Spleen (tissue), 11 donors: Measurements from ENCODE around the gene DRD4. TPM values are rescaled to one million over a fixed set of nuclear protein-coding genes. Genes with fewer than 3 reads are reported as not detected.

ENCODE experiments used
- DNase-seq: peaks from one replicate; pipeline ENCODE4 v3.0.0-alpha.2; 2020
- H3K27ac ChIP-seq, 8 donors: fragments of 200-600 bp; sonication (generic) in 7 of 8; 1 replicate in 4 of 8; 2 replicates in 4 of 8; pipeline versions ENCODE4 v1.5.0 to v1.8.0; 2016 to 2021; ENCODE audit warnings: inconsistent platforms in 4 of 8, mild to moderate bottlenecking in 4 of 8, moderate library complexity in 1 of 8
- H3K27me3 ChIP-seq, 7 donors: fragments of 200-600 bp; sonication (generic) in 6 of 7; replicated peaks in 1 of 7; 1 replicate in 4 of 7; 2 replicates in 3 of 7; pipeline versions ENCODE4 v1.5.0 to v1.8.0; 2016 to 2021; ENCODE audit warnings: inconsistent platforms in 3 of 7, mild to moderate bottlenecking in 1 of 7
- H3K36me3 ChIP-seq, 6 donors: fragments of 200-600 bp; sonication (generic) in 5 of 6; 1 replicate in 4 of 6; 2 replicates in 2 of 6; pipeline versions ENCODE4 v1.5.0 to v1.8.0; 2016 to 2021; ENCODE audit warnings: inconsistent platforms in 2 of 6
- H3K4me1 ChIP-seq, 6 donors: fragments of 200-600 bp; sonication (generic) in 5 of 6; 1 replicate in 3 of 6; 2 replicates in 3 of 6; pipeline versions ENCODE4 v1.5.0 to v1.8.0; 2016 to 2021; ENCODE audit warnings: inconsistent platforms in 3 of 6
- H3K4me3 ChIP-seq, 8 donors: fragments of 200-600 bp; sonication (generic) in 7 of 8; 1 replicate in 4 of 8; 2 replicates in 4 of 8; pipeline versions ENCODE4 v1.5.0 to v1.8.0; 2016 to 2021; ENCODE audit warnings: inconsistent platforms in 4 of 8, mild to moderate bottlenecking in 4 of 8, moderate library complexity in 2 of 8
- H3K9me3 ChIP-seq, 8 donors: fragments of 200-600 bp; sonication (generic) in 7 of 8; 1 replicate in 4 of 8; 2 replicates in 4 of 8; pipeline versions ENCODE4 v1.5.0 to v1.8.0; 2016 to 2021; ENCODE audit warnings: inconsistent platforms in 4 of 8
- CTCF ChIP-seq, 11 experiments: fragments of 200-600 bp in 7 of 11; fragments of 450-650 bp in 4 of 11; sonication (generic) in 4 of 11; IDR thresholded peaks in 8 of 11; conservative IDR thresholded peaks in 3 of 11; 1 replicate in 7 of 11; 2 replicates in 4 of 11; pipeline versions ENCODE4 v1.4.0 to v1.8.0; 2016 to 2021; ENCODE audit warnings: antibody characterized with exemption in 11 of 11, inconsistent platforms in 4 of 11, mild to moderate bottlenecking in 1 of 11
- POLR2A ChIP-seq, 3 donors: fragments of 450-650 bp; IDR thresholded peaks; one replicate each; pipeline ENCODE4 v1.5.1; 2017; ENCODE audit warnings: antibody characterized with exemption in 3 of 3, mild to moderate bottlenecking in 1 of 3
- POLR2AphosphoS5 ChIP-seq, 3 donors: sonication (generic); formaldehyde crosslinking; IDR thresholded peaks; one replicate each; pipeline ENCODE4 v1.5.1; 2017; ENCODE audit warnings: antibody characterized with exemption in 3 of 3
- WGBS, 5 donors: extraction: QIAGEN DNeasy Blood & Tissue Kit in 3 of 5; methylation state at CpG; one replicate each; pipeline versions ENCODE4 v1.1.5 to v1.1.7; 2013 to 2018; 5-methylcytosine and 5-hydroxymethylcytosine counted together
- intact Hi-C: fragments of 100-400 bp; cut with DNase I; formaldehyde crosslinking; loops from one replicate; pipeline ENCODE4 v1.15.0; 2023; ENCODE audit warnings: low total_unique reads
- polyA plus RNA-seq, 3 donors: library from polyadenylated mRNA; stranded (reverse); fragments of 200-250 nt; gene quantifications; one replicate each; pipeline ENCODE4 v1.2.1, GENCODE V29; 2013
- total RNA-seq, 7 donors: library from RNA; depleted of rRNA in 3 of 7; stranded (reverse); fragments of >200 nt in 3 of 7; fragmentation: NEBNext Ultra II Directional in 4 of 7; extraction: Animal tissue kit (Norgen Biotek cat#: 25700) in 4 of 7; gene quantifications; one replicate each; pipeline versions ENCODE4 v1.1.0 to v1.2.1, GENCODE V29; 2016 to 2021
- donor health status: healthy with polysubstance abuse.
- donor health status: DM: no; HTN: no; CAD: no; lungs with moderate emphysema.
- donor health status: DM: no; HTN: no; CAD: no.
- donor health status: Bipolar disorder and iron deficiency.
- donor health status: healthy.
- donor health status: DM: no; HTN: no; CAD: no.
- donor health status: DM: yes; HTN: yes; CAD: no.

DRD4 gene
- total and polyA plus RNA-seq, 10 donors: 0.12 to 0.86 (median 0.44) TPM; not detected in 3

GRCh38 chr11:607020-607780 lies 29.9 kb upstream of the DRD4 start:
- Histone ChIP-seq H3K36me3 (peaks cover 3 to 100% (median 98%) of the 10 kb centered on the region in 6 donors), H3K4me3 (no peak overlapping the region), H3K27me3 (no peaks in the 10 kb centered on the region), H3K4me1 (peaks cover 0 to 27% (median 12%) of the 10 kb centered on the region in 6 donors), H3K9me3 (no peaks in the 10 kb centered on the region), H3K27ac (no peak overlapping the region)
- DNase-seq: no peak
- intact Hi-C loops: no loop called here
- no peak for TF ChIP-seq CTCF (IDR thresholded peaks at IDR 0.05 in 8 of 11, conservative IDR thresholded peaks at IDR 0.05 in 3 of 11)
- TF ChIP-seq POLR2AphosphoS5 (IDR thresholded peaks at IDR 0.05): peak in 2 of 3 donors; percentile 8 to 35
- TF ChIP-seq POLR2A (IDR thresholded peaks at IDR 0.05): no peak
- WGBS, 5 donors: 92 to 95% (median 94%) methylated on average over 27 to 35 of the region's 35 CpGs

- H3K27me3 ChIP-seq: no peaks in the 10 kb centered on the region
- peak overlapping the region in 5 of 8 donors; percentile 33 to 56 (median 49) for H3K27ac ChIP-seq
- DNase-seq: no peak
- H3K4me3 ChIP-seq: peak overlapping the region in 1 of 8 donors; percentile 3
- intact Hi-C loops: no loop called here
- 76 to 94% (median 84%) methylated on average over 33 to 45 of the region's 45 CpGs for WGBS, 5 donors
- H3K36me3 ChIP-seq: peaks cover 4 to 100% (median 98%) of the 10 kb centered on the region in 6 donors
- no peaks in the 10 kb centered on the region for H3K9me3 ChIP-seq
- peaks cover 0 to 36% (median 19%) of the 10 kb centered on the region in 6 donors for H3K4me1 ChIP-seq
- TF ChIP-seq POLR2A (IDR thresholded peaks at IDR 0.05) (no peak), POLR2AphosphoS5 (IDR thresholded peaks at IDR 0.05) (peak in 2 of 3 donors; percentile 47 to 62)
Measured at GRCh38 chr11:607971-608659, 29.0 kb upstream of the DRD4 start.

GRCh38 chr11:608791-609251 lies 28.2 kb upstream of the DRD4 start:
- Histone ChIP-seq H3K27me3 (no peaks in the 10 kb centered on the region), H3K4me1 (peaks cover 2 to 43% (median 26%) of the 10 kb centered on the region in 6 donors), H3K4me3 (peak overlapping the region in 1 of 8 donors; percentile 3), H3K27ac (peak overlapping the region in 5 of 8 donors; percentile 33 to 56 (median 49)), H3K9me3 (no peaks in the 10 kb centered on the region), H3K36me3 (peaks cover 4 to 100% (median 95%) of the 10 kb centered on the region in 6 donors)
- intact Hi-C loops: no loop called here
- TF ChIP-seq POLR2AphosphoS5 (IDR thresholded peaks at IDR 0.05) (peak; percentile 53 to 81 (median 68)), CTCF (IDR thresholded peaks at IDR 0.05 in 8 of 11, conservative IDR thresholded peaks at IDR 0.05 in 3 of 11) (no peak), POLR2A (IDR thresholded peaks at IDR 0.05) (no peak)
- WGBS, 5 donors: 66 to 87% (median 75%) methylated on average over 23 to 28 of the region's 28 CpGs
- DNase-seq: no peak

GRCh38 chr11:609341-609811 lies 27.7 kb upstream of the DRD4 start:
- H3K4me3 ChIP-seq: no peak overlapping the region
- peaks cover 4 to 100% (median 93%) of the 10 kb centered on the region in 6 donors for H3K36me3 ChIP-seq
- 91 to 95% (median 95%) methylated on average over 7 to 28 of the region's 28 CpGs for WGBS, 5 donors
- H3K4me1 ChIP-seq: peaks cover 8 to 49% (median 31%) of the 10 kb centered on the region in 6 donors
- intact Hi-C loops: no loop called here
- no peaks in the 10 kb centered on the region for H3K27me3 ChIP-seq
- DNase-seq: no peak
- no peaks in the 10 kb centered on the region for H3K9me3 ChIP-seq
- peak overlapping the region in 5 of 8 donors; percentile 33 to 56 (median 49) for H3K27ac ChIP-seq
- TF ChIP-seq POLR2AphosphoS5 (IDR thresholded peaks at IDR 0.05) (no peak), POLR2A (IDR thresholded peaks at IDR 0.05) (no peak), CTCF (IDR thresholded peaks at IDR 0.05 in 8 of 11, conservative IDR thresholded peaks at IDR 0.05 in 3 of 11) (no peak)
